ENCODE measurements around the gene CCDC40. TPM values are rescaled to one million over a fixed set of nuclear protein-coding genes. Genes with fewer than 3 reads are reported as not detected.
"Not testable (repeated sequence)": the region's sequence is repeated elsewhere in the genome, so short reads cannot be mapped to it uniquely, and the experiment has no call there.

The CCDC40 gene
- total RNA-seq, 1 donor from 2014 or later = 0.90 TPM

- DNase-seq (ENCODE audit: low read depth in 2 of 2) = no peak
Measured at GRCh38 chr17:80021600-80021999, 14.8 kb upstream of the CCDC40 start.

DNA sequence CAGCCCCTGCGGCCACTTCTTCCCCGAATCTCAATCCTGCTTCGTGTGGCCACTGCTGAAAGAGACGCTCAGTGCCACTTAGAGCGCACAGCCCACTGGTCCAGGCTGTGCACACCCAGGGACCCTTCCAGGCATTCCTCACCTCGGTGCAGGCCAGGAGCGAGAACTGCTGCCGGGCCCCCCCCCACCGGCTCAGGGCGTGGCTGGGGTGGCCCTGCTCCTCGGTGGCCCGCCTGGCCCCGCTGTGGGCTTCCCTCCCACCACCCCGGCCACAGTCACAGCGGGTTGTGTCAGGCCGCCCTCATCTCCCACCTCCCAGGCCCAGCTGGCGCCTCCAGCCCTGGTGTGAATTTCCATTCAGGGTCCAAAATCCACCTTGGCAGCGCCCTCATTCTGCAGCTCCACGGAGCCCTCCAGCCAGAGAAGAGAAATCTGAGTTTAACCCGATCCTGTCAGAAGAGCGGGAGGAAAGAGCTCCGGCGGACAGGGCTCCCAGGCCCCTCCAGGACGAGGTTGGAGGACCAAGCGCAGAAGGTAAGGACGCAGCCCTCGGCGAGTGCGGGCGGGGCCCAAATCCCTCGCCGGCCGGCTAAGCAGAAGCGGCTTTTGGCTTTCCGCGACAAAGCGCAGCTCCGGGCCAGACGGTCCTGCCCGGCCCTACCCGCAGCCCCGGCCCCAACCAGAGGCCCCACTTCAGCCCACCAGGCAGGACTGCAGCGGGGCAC is 12.8 kb upstream of the CCDC40 start:
- DNase-seq (ENCODE audit: low read depth in 2 of 2) = no peak

DNA sequence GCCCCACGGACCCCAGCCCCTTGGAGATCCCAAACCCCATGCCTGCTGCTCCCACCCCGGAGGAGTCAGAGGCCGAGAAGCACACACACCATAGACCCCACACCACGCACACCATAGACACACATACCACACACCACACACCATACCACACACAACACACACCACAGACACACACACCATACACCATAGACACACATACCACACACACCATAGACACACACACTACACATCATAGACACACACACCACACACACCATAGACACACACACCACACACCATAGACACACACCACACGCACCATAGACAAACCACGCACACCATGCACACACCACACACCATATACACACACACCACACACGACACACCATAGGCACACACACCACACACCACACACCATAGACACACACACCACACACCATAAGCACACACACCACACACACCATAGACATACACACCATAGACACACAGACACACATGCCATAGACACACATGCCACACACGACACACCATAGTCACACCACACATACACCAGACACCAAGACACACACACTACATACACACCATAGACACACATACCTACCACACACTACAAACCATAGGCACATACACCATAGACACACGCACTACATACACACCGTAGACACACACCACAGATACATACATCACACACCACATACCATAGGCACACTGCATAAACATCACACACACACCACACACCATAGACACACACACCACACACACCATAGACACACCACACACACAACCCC is 12.1 kb upstream of the CCDC40 start:
- no peak for DNase-seq (ENCODE audit: low read depth in 2 of 2)

DNA sequence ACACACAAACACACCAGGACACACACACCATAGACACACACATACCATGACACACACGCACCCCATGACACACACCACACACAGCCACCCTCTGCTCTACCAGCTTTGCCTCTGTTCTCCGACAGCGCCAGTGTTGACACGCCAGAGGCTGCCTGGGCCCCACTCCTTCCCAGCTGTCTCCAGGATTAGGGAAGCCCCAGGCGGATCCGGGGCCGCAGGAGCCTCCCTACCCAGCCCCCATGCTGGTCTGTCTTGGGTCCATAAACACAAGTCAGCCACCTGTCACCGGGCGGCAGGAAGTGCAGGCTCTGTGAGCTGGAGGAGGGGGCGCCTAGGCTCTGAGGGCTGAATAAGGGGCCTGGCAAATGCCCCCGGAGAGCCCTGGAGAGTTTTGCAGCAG is 11.3 kb upstream of the CCDC40 start:
- DNase-seq (ENCODE audit: low read depth in 2 of 2) = no peak

GRCh38 chr17:80025796-80026195 is 10.6 kb upstream of the CCDC40 start:
- no peak for DNase-seq (ENCODE audit: low read depth in 2 of 2)

- no peak for DNase-seq (ENCODE audit: low read depth in 2 of 2)
Measured at GRCh38 chr17:80026359-80027042, 9.9 kb upstream of the CCDC40 start.

DNA sequence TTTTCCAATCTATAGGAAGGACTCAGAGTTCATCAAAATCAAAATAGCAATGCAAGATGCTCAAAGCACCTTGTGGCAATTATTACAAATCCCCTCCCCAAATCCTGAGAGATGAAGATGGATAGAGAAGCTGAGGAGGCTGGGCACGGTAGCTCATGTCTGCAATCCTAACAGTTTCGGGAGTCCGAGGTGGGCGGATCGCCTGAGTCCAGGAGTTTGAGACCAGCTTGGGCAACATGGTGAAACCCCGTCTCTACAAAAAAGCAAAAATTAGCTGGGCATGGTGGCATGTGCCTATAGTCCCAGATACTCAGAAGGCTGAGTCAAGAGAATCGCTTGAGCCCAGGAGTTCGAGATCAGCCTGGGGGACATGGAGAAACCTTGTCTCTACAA is 9.4 kb upstream of the CCDC40 start:
- no peak for DNase-seq (ENCODE audit: low read depth in 2 of 2)

GRCh38 chr17:80028030-80028429 is 8.4 kb upstream of the CCDC40 start:
- DNase-seq (ENCODE audit: low read depth in 2 of 2) = peak in 1 of 2 donors; percentile 18

DNA sequence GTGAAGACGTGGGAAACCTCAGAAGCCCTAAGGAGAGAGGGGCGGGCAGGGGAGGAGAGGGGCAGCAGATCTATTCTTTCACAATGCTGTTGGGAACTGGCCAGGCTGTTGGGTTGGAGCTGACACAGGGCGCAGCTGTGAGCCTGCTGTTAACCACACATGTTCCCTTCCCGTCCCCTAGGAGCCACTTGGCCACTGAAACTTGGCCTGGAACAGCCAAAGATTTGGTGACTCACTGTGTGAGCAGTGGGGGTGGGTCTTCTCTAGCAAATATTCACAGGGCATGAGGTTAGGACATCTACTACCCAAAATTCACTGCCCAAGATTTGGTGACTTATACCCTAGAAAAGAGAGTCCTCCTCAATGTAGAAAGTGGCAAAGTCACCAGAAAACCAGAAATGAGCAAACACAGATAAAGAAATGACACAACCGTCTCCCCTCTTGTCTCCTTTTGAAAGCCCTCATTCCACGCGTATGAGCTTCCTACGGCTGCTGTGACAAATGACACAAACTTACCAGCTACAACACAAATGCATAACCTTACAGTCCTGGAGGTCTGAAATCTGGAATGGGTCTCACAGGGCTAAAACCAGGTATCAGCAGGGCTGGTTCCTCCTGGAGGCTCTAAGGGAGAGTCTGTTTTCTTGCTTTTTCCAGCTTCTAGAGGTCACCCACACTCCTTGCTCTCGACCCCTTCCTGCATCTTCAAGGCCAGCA is 7.0 kb upstream of the CCDC40 start:
- DNase-seq (ENCODE audit: low read depth in 2 of 2) = peak in 1 of 2 donors; percentile 43

DNA sequence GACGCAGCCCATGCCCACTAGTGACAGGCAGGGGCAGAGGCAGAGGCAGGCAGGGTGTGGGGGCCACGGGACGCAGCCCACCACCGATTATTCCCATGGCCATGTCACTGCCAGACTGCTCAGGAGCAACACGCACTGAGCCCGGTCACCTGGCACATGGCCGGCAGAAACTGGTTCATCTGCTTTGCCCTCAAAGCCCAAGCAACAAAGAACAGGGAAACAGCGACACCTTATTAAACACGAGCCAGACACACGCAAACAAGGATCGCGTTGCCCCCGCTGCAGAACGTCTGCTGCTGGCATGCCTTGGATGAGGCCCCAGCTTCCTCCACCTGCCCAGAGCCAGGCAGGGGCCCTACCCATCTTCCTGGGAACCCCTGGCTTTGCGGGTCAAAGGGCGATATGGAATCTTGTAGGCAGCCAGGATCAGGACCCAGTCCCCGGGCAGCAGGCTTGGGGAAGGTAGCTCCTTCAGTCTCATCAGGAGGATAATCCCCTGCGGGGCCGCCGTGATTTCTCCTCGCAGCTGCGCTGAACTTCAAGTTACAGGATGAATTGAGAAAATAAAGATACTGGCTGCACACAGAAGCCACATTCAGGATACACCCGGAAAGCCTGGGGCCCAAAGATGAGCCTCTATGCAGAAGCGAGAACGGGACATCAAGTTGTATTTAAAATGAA is 5.6 kb upstream of the CCDC40 start:
- DNase-seq (ENCODE audit: low read depth in 2 of 2) = no peak

GRCh38 chr17:80031691-80032430 is 4.6 kb upstream of the CCDC40 start:
- DNase-seq (ENCODE audit: low read depth in 2 of 2) = no peak

DNA sequence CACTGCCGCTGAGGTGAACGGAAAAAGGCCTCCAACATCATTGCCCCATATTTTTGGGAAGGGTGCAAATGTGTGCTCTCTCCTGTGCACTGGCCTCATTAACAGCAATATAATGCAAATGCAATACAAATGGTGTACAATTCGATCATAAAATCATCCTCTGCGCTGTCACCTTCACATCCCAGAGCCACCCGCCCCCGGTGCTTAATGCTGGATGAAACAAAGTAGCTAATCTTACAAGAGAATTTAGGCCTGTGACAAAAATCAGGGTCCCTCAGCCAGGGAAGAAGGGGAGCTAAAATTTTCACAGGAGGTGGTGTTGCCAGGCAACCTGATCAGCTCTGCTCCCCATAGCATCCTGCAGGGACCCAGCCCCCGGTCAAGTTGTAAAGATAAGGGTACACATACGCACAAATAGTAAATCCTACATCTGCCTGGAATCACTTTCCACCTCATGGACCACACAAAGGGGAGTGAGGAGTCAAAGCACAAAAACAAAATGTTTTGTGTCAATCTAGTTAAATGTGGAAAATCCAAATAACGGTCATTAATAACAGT is 3.7 kb upstream of the CCDC40 start:
- DNase-seq (ENCODE audit: low read depth in 2 of 2) = no peak

- DNase-seq (ENCODE audit: low read depth in 2 of 2) = no peak
Measured at GRCh38 chr17:80033840-80034239, 2.6 kb upstream of the CCDC40 start.

DNA sequence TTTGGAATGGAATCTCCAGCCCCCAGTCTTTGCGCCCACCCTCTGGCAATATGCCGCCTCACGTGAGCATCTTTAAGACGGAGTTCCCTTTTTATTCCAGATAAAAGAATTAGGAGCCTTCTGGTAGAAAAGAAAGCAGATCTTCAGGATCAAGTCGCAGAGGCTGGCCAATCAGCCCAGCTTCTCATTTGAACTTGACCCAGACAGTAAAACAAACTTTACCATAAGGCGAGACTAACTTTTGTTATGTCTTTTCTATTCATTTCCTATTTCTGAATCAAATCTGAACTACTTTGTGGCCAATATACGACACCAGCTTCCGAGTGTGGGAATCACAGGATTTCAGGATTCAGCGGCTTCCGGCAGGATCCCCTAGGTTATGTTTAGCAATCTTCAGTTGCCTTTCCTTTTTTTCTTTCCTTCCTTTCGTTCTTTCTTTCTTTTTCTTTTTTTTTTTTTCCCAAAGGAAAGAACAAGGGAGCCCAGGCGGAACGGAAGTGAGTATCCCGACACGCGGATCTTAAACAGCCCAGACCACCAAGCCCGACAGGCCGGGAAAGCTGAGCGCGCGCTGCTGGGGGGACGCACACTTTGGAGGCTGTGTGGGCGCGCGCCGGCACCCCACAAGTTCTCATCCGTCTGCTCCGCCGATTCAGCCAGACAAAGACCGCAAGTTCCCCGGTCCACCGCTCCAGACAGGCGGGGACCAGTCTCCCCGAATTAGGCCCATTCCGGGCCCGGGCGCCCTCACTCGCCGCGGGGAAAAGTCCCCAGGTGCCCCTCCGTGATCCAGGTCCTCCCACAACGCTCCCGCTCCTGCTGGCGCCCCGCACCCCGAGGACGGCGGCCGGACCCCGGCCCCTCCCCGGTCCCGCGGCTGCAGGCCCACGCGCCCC is 1.4 kb upstream of the CCDC40 start:
- peak in 1 of 2 donors; percentile 66 for DNase-seq (ENCODE audit: low read depth in 2 of 2)

DNA sequence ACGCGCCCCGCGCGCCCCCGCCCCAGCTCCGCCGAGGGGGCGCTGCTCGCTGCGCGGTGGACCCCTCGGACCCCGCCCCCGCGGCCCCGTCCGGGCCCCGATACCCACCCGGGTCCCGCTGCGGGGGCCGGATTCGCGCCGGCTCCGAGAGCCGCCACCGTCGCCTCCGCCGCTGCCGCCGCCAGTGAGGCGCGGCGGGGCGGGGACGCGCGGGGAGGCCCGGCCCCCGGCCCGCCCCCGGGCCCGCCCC is 830 bp upstream of the CCDC40 start, which contains the start of gene TBC1D16:
TBC1D16 (minus strand) TSS at position 186 of the 250 bp plus-strand sequence. CDS start 22,325 bp downstream, outside the sequence.
- DNase-seq (ENCODE audit: low read depth in 2 of 2) = no peak

DNA sequence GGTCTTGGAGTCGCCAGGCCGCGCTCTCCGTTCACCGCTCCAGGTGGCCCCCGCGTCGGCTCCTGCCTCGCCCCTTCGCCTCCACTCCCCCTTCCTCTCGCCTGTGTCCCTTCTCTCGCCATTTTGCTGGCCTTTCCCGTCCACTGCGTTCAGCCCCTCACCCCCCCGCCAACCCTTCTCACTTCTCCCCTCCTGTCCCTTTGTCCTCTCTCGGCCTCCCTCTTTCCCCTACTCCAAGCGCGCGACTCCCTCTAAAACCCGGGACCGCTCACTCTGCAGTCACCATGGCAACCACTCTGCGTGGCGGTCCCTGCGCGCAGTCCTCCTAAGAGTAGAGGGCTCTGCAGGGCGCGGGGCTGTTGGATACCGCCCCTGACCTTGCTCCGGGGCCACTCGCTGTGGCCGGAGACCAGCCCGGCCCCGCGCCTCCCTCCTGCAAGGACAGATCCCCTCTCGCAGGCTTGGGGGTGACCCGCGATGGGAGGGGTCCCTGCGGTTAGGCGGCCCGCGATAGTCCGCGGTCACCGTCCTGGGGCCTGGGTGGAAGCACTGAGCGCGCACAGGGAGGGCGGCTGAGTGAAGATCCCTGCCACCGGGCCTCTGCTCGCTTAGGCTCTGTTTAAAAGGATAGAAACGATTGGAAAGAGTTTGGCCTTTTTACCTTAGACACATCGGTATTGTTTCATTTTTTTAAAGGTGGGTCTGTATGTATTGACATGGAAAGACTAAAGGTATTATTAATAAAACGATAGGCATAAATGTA is 454 bp downstream of the CCDC40 start:
- DNase-seq (ENCODE audit: low read depth in 2 of 2) = peak in 1 of 2 donors; percentile 58

DNA sequence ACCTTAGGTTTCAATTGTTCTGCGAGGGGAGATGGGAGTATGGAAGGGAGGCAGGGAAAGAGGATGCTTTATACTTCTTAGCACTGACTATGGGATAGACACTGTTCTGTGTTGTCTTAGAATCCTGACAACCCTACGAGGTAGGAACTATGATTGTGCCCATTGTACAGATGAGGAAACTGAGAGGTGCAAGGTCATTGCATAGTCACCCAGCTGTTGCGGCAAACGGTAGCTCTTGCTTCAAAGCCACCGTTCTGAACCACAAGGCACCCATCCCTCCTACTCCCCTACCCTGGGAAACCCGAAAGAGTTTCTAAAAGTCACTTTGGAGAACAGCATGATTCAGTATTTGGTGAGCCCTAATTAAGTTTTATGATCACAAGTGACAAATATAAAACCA is 7.5 kb downstream of the CCDC40 start:
- DNase-seq (ENCODE audit: low read depth in 2 of 2) = no peak

- no peak for DNase-seq (ENCODE audit: low read depth in 2 of 2)
Measured at GRCh38 chr17:80045703-80046102, 9.3 kb downstream of the CCDC40 start.

DNA sequence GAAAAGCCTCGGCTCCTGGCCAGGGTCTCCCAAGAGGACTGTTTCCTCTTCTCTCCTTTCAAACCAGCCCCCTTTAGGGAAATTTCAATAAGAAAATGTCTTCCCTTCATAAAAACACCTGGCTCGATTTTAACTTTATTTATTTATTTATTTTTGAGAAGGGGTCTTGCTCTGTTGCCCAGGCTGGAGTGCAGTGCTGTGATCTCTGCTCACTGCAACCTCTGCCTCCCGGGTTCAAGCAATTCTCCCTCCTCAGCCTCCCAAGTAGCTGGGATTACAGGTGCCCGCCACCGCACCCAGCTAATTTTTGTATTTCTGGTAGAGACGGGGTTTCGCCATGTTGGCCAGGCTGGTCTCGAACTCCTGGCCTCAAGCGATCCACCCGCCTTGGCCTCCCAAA is 10.3 kb downstream of the CCDC40 start:
- not testable (repeated sequence) for DNase-seq (ENCODE audit: low read depth in 2 of 2)
